DOHH2 (cell line): ENCODE results near the gene NR3C2.

Experiments used
- H3F3A ChIP-seq: fragments of 200-600 bp; sonication (generic), shearing (Covaris generic); 2 replicates; pipeline ENCODE4 v1.6.0; 2016; ENCODE audit warnings: antibody characterized with exemption, mild to moderate bottlenecking; ENCODE audit not compliant: control insufficient read depth, insufficient read depth
- H3K27ac ChIP-seq: fragments of 200-600 bp; sonication (generic); 2 replicates; pipeline ENCODE4 v1.5.1; 2014; ENCODE audit warnings: low read depth, mild to moderate bottlenecking, low read length, moderate library complexity
- H3K27me3 ChIP-seq: fragments of 200-600 bp; sonication (generic); 2 replicates; pipeline ENCODE4 v1.6.1; 2014; ENCODE audit warnings: mild to moderate bottlenecking, low read length, mixed read lengths; ENCODE audit not compliant: control insufficient read depth
- H3K36me3 ChIP-seq: fragments of 200-600 bp; sonication (generic); 2 replicates; pipeline ENCODE4 v1.6.1; 2014; ENCODE audit warnings: mild to moderate bottlenecking, low read length, moderate library complexity, mixed read lengths; ENCODE audit not compliant: control insufficient read depth
- H3K4me1 ChIP-seq: fragments of 200-600 bp; sonication (generic); 2 replicates; pipeline ENCODE4 v1.6.1; 2014; ENCODE audit warnings: mild to moderate bottlenecking, low read length, mixed read lengths; ENCODE audit not compliant: control insufficient read depth
- H3K4me2 ChIP-seq: fragments of 200-600 bp; sonication (generic); 2 replicates; pipeline ENCODE4 v1.6.0; 2014; ENCODE audit warnings: mild to moderate bottlenecking, low read length, moderate library complexity
- H3K4me3 ChIP-seq: fragments of 200-600 bp; sonication (generic); 2 replicates; pipeline ENCODE4 v1.5.1; 2014; ENCODE audit warnings: mild to moderate bottlenecking, low read length, mixed read lengths
- H3K79me2 ChIP-seq: fragments of 200-600 bp; sonication (generic); 2 replicates; pipeline ENCODE4 v1.6.1; 2014; ENCODE audit warnings: mild to moderate bottlenecking, low read length, mixed read lengths; ENCODE audit not compliant: control insufficient read depth
- H3K9me2 ChIP-seq: fragments of 200-600 bp; sonication (generic); replicated peaks from 2 replicates; pipeline ENCODE4 v1.6.1; 2014; ENCODE audit warnings: mild to moderate bottlenecking, low read length, mixed read lengths; ENCODE audit not compliant: control insufficient read depth
- H3K9me3 ChIP-seq: fragments of 200-600 bp; sonication (generic); 2 replicates; pipeline ENCODE4 v1.6.1; 2014; ENCODE audit warnings: antibody characterized with exemption, low read length, mixed read lengths; ENCODE audit not compliant: control insufficient read depth, insufficient read depth
- H4K20me1 ChIP-seq: fragments of 200-600 bp; sonication (generic); 2 replicates; pipeline ENCODE4 v1.6.0; 2014; ENCODE audit warnings: low read depth, mild to moderate bottlenecking, antibody characterized with exemption, low read length, moderate library complexity; ENCODE audit not compliant: control insufficient read depth, insufficient read depth
- CTCF ChIP-seq: fragments of 200-600 bp; sonication (generic); IDR thresholded peaks from one replicate; pipeline ENCODE4 v1.5.1; 2014; ENCODE audit warnings: antibody characterized with exemption, mild to moderate bottlenecking, low read depth, low read length; ENCODE audit not compliant: poor library complexity, severe bottlenecking
- EZH2phosphoT487 ChIP-seq: fragments of 200-600 bp; sonication (generic); IDR thresholded peaks from 2 replicates; pipeline ENCODE4 v1.6.1; 2017; ENCODE audit warnings: borderline replicate concordance, mild to moderate bottlenecking, antibody characterized with exemption, low read length, moderate library complexity, mixed read lengths

Gene NR3C2

GRCh38 chr4:148072789-148073188 lies 369.4 kb downstream of the NR3C2 start:
- H4K20me1 ChIP-seq, result no peaks in the 10 kb centered on the region
- H3K36me3 ChIP-seq, result no peaks in the 10 kb centered on the region
- no peak overlapping the region for H3K4me2 ChIP-seq
- H3K9me2 ChIP-seq, result no peaks in the 10 kb centered on the region
- H3K9me3 ChIP-seq, result 0 out of 2 replicates have a peak, but pooled peaks cover 4% of the 10 kb centered on the region
- no peak overlapping the region for H3K27ac ChIP-seq
- H3F3A ChIP-seq, result no peaks in the 10 kb centered on the region
- no peak for TF ChIP-seq EZH2phosphoT487
- TF ChIP-seq CTCF, result no peak
- H3K4me3 ChIP-seq, result no peak overlapping the region
- no peaks in the 10 kb centered on the region for H3K27me3 ChIP-seq
- H3K79me2 ChIP-seq, result no peaks in the 10 kb centered on the region
- no peaks in the 10 kb centered on the region for H3K4me1 ChIP-seq

GRCh38 chr4:148071009-148071408 lies 371.2 kb downstream of the NR3C2 start:
- TF ChIP-seq CTCF (no peak), EZH2phosphoT487 (no peak)
- H3K4me2 ChIP-seq, result no peak overlapping the region
- no peak overlapping the region for H3K27ac ChIP-seq
- no peaks in the 10 kb centered on the region for H3K36me3 ChIP-seq
- H3K4me1 ChIP-seq, result no peaks in the 10 kb centered on the region
- 0 out of 2 replicates have a peak, but pooled peaks cover 4% of the 10 kb centered on the region for H3K9me3 ChIP-seq
- H3F3A ChIP-seq, result no peaks in the 10 kb centered on the region
- H4K20me1 ChIP-seq, result no peaks in the 10 kb centered on the region
- no peaks in the 10 kb centered on the region for H3K79me2 ChIP-seq
- no peaks in the 10 kb centered on the region for H3K27me3 ChIP-seq
- H3K4me3 ChIP-seq, result no peak overlapping the region
- no peaks in the 10 kb centered on the region for H3K9me2 ChIP-seq

GRCh38 chr4:148069895-148070178 lies 372.4 kb downstream of the NR3C2 start:
- Histone ChIP-seq H3K36me3 (no peaks in the 10 kb centered on the region), H3K27me3 (no peaks in the 10 kb centered on the region), H3K4me3 (no peak overlapping the region), H4K20me1 (no peaks in the 10 kb centered on the region), H3K4me1 (no peaks in the 10 kb centered on the region), H3K79me2 (no peaks in the 10 kb centered on the region), H3F3A (no peaks in the 10 kb centered on the region), H3K27ac (no peak overlapping the region), H3K9me2 (no peaks in the 10 kb centered on the region), H3K4me2 (no peak overlapping the region), H3K9me3 (0 out of 2 replicates have a peak, but pooled peaks cover 3% of the 10 kb centered on the region)
- TF ChIP-seq EZH2phosphoT487, result no peak
- no peak for TF ChIP-seq CTCF
